ENCODE measurements around the gene ERO1B. TPM values are rescaled to one million over a fixed set of nuclear protein-coding genes. Genes with fewer than 3 reads are reported as not detected.
"Not testable (repeated sequence)": the region's sequence is repeated elsewhere in the genome, so short reads cannot be mapped to it uniquely, and the experiment has no call there.

The ERO1B gene
- total and polyA plus RNA-seq, 2 of the 13 experiments (the other 11 are each of a cell fraction or from before 2014, with no cell fraction given) = 1.6 to 2.1 TPM

DNA sequence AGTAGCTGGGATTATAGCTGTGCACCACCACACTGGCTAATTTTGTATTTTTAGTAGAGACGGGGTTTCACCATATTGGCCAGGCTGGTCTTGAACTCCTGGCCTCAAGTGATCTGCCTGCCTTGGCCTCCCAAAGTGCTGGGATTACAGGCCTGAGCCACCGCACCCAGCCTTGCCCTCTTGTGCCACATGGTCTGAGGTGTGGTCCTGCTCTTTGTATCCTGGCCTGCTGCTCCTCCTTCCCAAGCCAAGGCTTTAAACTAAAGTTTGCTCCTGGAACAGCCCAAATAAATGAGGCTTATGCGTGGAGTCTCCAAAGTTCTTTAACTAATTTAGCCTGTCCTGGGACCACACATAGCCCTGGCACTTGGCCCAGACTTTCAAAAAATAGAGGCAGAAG is 49.7 kb upstream of the ERO1B start:
- not testable (repeated sequence) for H3K9ac ChIP-seq (ENCODE audit: insufficient read depth, low read depth, low read length); FAIRE-seq; BruUV-seq (replicated peaks)

More for the DNA sequence above, 49.7 kb upstream of the ERO1B start:
- Histone ChIP-seq H3K4me1 (ENCODE audit: insufficient read depth, low read length) (peaks cover 22% of the 10 kb centered on the region), H3K4me2 (ENCODE audit: low read depth, low read length) (0 out of 2 replicates have a peak overlapping the region, but pooled peaks have one; percentile 29)
- in situ Hi-C loops (cut with HindIII; ENCODE audit: extremely low pct_ligation_motif_present, low pct_unique_long_range_greater_than_20kb); intact Hi-C loops (cut with micrococcal nuclease; ENCODE audit: unreplicated experiment); POLR2A ChIA-PET; H3K27ac ChIP-seq (ENCODE audit: extremely low read length, insufficient read depth, low read length); H3K4me3 ChIP-seq (replicated peaks in 1 of 3; ENCODE audit: insufficient read depth in 1 of 3, low read depth in 2 of 3, low read length in 3 of 3); CTCF ChIA-PET (ENCODE audit: low intra/inter-chr PET ratio, low total read pairs); H4K20me1 ChIP-seq (ENCODE audit: insufficient read depth, low read length); H3K27me3 ChIP-seq (ENCODE audit: control insufficient read depth in 1 of 2, insufficient read depth in 2 of 2, low read length in 2 of 2); H2AFZ ChIP-seq (ENCODE audit: low read length); H3K36me3 ChIP-seq (replicated peaks in 1 of 2; ENCODE audit: control insufficient read depth in 1 of 2, insufficient read depth in 2 of 2, low read length in 2 of 2); DNase-seq (ENCODE audit: low spot score); H3K9me3 ChIP-seq (ENCODE audit: low read length); H3K79me2 ChIP-seq (ENCODE audit: insufficient read depth, low read length): not testable (repeated sequence)
- 0 out of 2 replicates have a peak, but pooled peaks have one; percentile 40 for TF ChIP-seq ZNF567 (CRISPR knock-in tag; IDR thresholded peaks at IDR 0.05; ENCODE audit: borderline replicate concordance)
- TF ChIP-seq, protein P1, sequence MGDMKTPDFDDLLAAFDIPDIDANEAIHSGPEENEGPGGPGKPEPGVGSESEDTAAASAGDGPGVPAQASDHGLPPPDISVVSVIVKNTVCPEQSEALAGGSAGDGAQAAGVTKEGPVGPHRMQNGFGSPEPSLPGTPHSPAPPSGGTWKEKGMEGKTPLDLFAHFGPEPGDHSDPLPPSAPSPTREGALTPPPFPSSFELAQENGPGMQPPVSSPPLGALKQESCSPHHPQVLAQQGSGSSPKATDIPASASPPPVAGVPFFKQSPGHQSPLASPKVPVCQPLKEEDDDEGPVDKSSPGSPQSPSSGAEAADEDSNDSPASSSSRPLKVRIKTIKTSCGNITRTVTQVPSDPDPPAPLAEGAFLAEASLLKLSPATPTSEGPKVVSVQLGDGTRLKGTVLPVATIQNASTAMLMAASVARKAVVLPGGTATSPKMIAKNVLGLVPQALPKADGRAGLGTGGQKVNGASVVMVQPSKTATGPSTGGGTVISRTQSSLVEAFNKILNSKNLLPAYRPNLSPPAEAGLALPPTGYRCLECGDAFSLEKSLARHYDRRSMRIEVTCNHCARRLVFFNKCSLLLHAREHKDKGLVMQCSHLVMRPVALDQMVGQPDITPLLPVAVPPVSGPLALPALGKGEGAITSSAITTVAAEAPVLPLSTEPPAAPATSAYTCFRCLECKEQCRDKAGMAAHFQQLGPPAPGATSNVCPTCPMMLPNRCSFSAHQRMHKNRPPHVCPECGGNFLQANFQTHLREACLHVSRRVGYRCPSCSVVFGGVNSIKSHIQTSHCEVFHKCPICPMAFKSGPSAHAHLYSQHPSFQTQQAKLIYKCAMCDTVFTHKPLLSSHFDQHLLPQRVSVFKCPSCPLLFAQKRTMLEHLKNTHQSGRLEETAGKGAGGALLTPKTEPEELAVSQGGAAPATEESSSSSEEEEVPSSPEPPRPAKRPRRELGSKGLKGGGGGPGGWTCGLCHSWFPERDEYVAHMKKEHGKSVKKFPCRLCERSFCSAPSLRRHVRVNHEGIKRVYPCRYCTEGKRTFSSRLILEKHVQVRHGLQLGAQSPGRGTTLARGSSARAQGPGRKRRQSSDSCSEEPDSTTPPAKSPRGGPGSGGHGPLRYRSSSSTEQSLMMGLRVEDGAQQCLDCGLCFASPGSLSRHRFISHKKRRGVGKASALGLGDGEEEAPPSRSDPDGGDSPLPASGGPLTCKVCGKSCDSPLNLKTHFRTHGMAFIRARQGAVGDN (CRISPR knock-in tag; IDR thresholded peaks at IDR 0.05) = peak; percentile 24; the same call in 1 of the 2 replicates
- peak; percentile 33 for ATAC-seq
- WGBS (ENCODE audit: low lambda C conversion rate) = 38% methylated on average over 2 of the region's 3 CpGs
